Measurements from ENCODE around the gene CD200R1.

CD200R1 gene

DNA sequence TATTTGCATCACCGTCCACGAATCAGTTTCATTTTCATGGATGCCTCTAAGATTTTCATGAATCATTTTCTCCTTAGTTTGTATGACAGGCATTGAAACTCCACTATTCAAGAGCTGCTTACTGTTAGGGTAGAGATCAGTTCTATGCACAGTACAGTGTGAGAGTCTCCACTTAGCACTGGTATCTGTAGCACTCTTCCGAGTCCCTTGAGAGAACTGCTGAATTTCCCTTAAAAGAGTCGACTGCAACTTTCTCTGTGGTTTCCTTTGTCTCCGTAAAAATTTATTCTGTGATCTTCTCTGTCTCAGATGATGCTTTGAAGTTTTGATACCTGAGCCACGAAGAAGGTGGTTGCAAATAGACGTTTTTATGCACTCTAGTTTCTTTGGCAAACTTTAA is 30.7 kb upstream of the CD200R1 start:
- H3K9me3 ChIP-seq (ENCODE audit: control insufficient read depth, insufficient read depth, low read depth, low read length), result no peaks in the 10 kb centered on the region
- H3K4me1 ChIP-seq (ENCODE audit: control insufficient read depth, insufficient read depth, low read length), result no peaks in the 10 kb centered on the region
- ChIA-PET CTCF (no interaction called here), POLR2A (no interaction called here)
- TF ChIP-seq GLI2 (tag by site-specific recombination; IDR thresholded peaks at IDR 0.05; ENCODE audit: borderline replicate concordance, low read depth) (no peak), PRDM1 (tag by site-specific recombination; IDR thresholded peaks at IDR 0.05) (0 out of 2 replicates have a peak, but pooled peaks have one; percentile 18)
- no peak overlapping the region for H3K27ac ChIP-seq (ENCODE audit: extremely low read depth, low read depth, low read length)
- H3K4me3 ChIP-seq (ENCODE audit: low read depth, low read length), result no peak overlapping the region
- H3K36me3 ChIP-seq (ENCODE audit: control insufficient read depth in 2 of 2, insufficient read depth in 1 of 2, low read length in 2 of 2), result peaks cover 2 to 98% of the 10 kb centered on the region in 2 experiments

DNA sequence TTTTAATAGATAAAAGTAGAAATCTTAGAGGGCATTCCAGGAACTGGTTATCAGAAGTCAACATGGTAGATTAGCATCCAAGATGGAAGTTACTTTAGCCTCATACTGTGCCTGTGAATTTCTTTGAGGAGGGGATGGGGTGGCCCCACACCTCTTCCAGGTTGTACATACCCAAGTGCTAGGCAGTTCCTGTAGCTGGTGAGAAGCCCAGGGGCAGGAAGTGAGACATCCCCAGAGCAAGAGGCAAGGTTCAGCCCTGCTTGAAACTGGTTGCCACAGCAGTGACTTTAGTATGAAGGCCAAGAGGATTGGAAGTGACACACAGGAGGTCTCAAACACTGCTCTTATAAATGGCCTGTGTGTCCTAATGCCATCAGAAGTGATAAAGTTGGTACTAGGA is 27.8 kb upstream of the CD200R1 start:
- Histone ChIP-seq H3K27ac (ENCODE audit: extremely low read depth, low read depth, low read length) (no peak overlapping the region), H3K9me3 (ENCODE audit: control insufficient read depth, insufficient read depth, low read depth, low read length) (no peaks in the 10 kb centered on the region), H3K36me3 (ENCODE audit: control insufficient read depth in 2 of 2, insufficient read depth in 1 of 2, low read length in 2 of 2) (peaks cover 8 to 93% of the 10 kb centered on the region in 2 experiments; a peak in 2 of 3 replicates), H3K4me1 (ENCODE audit: control insufficient read depth, insufficient read depth, low read length) (no peaks in the 10 kb centered on the region), H3K4me3 (ENCODE audit: low read depth, low read length) (no peak overlapping the region)
- ChIA-PET CTCF (interaction anchor here (1.6 kb wide), 1 partner anchor 420 kb away, joined by 4 read pairs; no protein-coding TSS in a partner anchor), POLR2A (no interaction called here)
- no peak for TF ChIP-seq IKZF3 (tag by site-specific recombination; IDR thresholded peaks at IDR 0.05)
- TF ChIP-seq ZNF514 (tag by site-specific recombination; IDR thresholded peaks at IDR 0.05), result no peak
- no peak for TF ChIP-seq ZNF777 (tag by site-specific recombination; IDR thresholded peaks at IDR 0.05; ENCODE audit: borderline replicate concordance)
- TF ChIP-seq, protein P1, sequence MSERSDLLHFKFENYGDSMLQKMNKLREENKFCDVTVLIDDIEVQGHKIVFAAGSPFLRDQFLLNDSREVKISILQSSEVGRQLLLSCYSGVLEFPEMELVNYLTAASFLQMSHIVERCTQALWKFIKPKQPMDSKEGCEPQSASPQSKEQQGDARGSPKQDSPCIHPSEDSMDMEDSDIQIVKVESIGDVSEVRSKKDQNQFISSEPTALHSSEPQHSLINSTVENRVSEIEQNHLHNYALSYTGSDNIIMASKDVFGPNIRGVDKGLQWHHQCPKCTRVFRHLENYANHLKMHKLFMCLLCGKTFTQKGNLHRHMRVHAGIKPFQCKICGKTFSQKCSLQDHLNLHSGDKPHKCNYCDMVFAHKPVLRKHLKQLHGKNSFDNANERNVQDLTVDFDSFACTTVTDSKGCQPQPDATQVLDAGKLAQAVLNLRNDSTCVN (tag by site-specific recombination; optimal IDR thresholded peaks at IDR 0.05), result no peak
- TF ChIP-seq ZNF37A (tag by site-specific recombination; IDR thresholded peaks at IDR 0.05), result no peak
- no peak for TF ChIP-seq GLI2 (tag by site-specific recombination; IDR thresholded peaks at IDR 0.05; ENCODE audit: borderline replicate concordance, low read depth)

DNA sequence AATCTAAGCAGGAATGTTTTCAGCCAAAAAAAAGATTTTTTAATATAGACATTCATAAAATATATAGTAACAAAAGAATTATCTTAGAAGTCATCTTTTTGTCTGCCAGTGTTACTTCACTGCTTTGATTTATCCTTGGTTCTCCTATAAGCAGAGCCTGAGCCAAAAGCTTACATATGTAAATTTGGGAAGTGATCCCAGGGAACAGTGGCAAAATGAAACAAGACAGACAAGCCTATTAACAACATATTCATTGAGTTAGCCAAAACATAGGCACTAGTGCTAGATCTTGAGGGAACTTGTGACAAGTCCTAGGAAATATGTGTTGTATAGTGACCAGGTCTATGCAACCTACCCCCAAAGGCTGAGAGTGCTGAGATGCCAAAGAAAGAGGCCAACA is 27.1 kb upstream of the CD200R1 start:
- Histone ChIP-seq H3K9me3 (ENCODE audit: control insufficient read depth, insufficient read depth, low read depth, low read length) (no peaks in the 10 kb centered on the region), H3K36me3 (ENCODE audit: control insufficient read depth in 2 of 2, insufficient read depth in 1 of 2, low read length in 2 of 2) (peaks cover 8 to 87% of the 10 kb centered on the region in 2 experiments; a peak in 2 of 3 replicates), H3K4me1 (ENCODE audit: control insufficient read depth, insufficient read depth, low read length) (no peaks in the 10 kb centered on the region), H3K27ac (ENCODE audit: extremely low read depth, low read depth, low read length) (no peak overlapping the region), H3K4me3 (ENCODE audit: low read depth, low read length) (no peak overlapping the region)
- ChIA-PET POLR2A (interaction anchor here (0.6 kb wide), 1 partner anchor 11 kb away, joined by 3 read pairs; the partner anchor contains the start of gene GTPBP8), CTCF (interaction anchor here (1.0 kb wide), 1 partner anchor 11 kb away, joined by 3 read pairs; no protein-coding TSS in a partner anchor)
- TF ChIP-seq ZNF621 (tag by site-specific recombination; IDR thresholded peaks at IDR 0.05) (no peak), ZBTB7A (tag by site-specific recombination; IDR thresholded peaks at IDR 0.05; ENCODE audit: low read depth) (no peak), ZNF324 (tag by site-specific recombination; IDR thresholded peaks at IDR 0.05) (no peak), ZNF132 (tag by site-specific recombination; IDR thresholded peaks at IDR 0.05; ENCODE audit: borderline replicate concordance) (no peak), ZNF747 (tag by site-specific recombination; IDR thresholded peaks at IDR 0.05) (no peak), REPIN1 (tag by site-specific recombination; IDR thresholded peaks at IDR 0.05; ENCODE audit: low read depth) (no peak), ZNF560 (tag by site-specific recombination; IDR thresholded peaks at IDR 0.05; ENCODE audit: borderline replicate concordance) (no peak), ZNF544 (tag by site-specific recombination; IDR thresholded peaks at IDR 0.05) (no peak), ZFHX2 (tag by site-specific recombination; conservative IDR thresholded peaks at IDR 0.05) (no peak)
- TF ChIP-seq, protein P2, sequence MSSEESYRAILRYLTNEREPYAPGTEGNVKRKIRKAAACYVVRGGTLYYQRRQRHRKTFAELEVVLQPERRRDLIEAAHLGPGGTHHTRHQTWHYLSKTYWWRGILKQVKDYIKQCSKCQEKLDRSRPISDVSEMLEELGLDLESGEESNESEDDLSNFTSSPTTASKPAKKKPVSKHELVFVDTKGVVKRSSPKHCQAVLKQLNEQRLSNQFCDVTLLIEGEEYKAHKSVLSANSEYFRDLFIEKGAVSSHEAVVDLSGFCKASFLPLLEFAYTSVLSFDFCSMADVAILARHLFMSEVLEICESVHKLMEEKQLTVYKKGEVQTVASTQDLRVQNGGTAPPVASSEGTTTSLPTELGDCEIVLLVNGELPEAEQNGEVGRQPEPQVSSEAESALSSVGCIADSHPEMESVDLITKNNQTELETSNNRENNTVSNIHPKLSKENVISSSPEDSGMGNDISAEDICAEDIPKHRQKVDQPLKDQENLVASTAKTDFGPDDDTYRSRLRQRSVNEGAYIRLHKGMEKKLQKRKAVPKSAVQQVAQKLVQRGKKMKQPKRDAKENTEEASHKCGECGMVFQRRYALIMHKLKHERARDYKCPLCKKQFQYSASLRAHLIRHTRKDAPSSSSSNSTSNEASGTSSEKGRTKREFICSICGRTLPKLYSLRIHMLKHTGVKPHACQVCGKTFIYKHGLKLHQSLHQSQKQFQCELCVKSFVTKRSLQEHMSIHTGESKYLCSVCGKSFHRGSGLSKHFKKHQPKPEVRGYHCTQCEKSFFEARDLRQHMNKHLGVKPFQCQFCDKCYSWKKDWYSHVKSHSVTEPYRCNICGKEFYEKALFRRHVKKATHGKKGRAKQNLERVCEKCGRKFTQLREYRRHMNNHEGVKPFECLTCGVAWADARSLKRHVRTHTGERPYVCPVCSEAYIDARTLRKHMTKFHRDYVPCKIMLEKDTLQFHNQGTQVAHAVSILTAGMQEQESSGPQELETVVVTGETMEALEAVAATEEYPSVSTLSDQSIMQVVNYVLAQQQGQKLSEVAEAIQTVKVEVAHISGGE (tag by site-specific recombination; conservative IDR thresholded peaks at IDR 0.05; ENCODE audit: low read depth), result no peak
- TF ChIP-seq, protein P3, sequence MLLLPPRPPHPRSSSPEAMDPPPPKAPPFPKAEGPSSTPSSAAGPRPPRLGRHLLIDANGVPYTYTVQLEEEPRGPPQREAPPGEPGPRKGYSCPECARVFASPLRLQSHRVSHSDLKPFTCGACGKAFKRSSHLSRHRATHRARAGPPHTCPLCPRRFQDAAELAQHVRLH (tag by site-specific recombination; IDR thresholded peaks at IDR 0.05), result no peak
- TF ChIP-seq, protein P4, sequence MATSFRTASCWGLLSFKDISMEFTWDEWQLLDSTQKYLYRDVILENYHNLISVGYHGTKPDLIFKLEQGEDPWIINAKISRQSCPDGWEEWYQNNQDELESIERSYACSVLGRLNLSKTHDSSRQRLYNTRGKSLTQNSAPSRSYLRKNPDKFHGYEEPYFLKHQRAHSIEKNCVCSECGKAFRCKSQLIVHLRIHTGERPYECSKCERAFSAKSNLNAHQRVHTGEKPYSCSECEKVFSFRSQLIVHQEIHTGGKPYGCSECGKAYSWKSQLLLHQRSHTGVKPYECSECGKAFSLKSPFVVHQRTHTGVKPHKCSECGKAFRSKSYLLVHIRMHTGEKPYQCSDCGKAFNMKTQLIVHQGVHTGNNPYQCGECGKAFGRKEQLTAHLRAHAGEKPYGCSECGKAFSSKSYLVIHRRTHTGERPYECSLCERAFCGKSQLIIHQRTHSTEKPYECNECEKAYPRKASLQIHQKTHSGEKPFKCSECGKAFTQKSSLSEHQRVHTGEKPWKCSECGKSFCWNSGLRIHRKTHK (tag by site-specific recombination; IDR thresholded peaks at IDR 0.05), result no peak
- TF ChIP-seq, protein P5, sequence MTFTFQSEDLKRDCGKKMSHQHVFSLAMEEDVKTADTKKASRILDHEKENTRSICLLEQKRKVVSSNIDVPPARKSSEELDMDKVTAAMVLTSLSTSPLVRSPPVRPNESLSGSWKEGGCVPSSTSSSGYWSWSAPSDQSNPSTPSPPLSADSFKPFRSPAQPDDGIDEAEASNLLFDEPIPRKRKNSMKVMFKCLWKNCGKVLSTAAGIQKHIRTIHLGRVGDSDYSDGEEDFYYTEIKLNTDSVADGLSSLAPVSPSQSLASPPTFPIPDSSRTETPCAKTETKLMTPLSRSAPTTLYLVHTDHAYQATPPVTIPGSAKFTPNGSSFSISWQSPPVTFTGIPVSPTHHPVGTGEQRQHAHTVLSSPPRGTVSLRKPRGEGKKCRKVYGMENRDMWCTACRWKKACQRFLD (tag by site-specific recombination; IDR thresholded peaks at IDR 0.05), result no peak
- TF ChIP-seq, protein P6, sequence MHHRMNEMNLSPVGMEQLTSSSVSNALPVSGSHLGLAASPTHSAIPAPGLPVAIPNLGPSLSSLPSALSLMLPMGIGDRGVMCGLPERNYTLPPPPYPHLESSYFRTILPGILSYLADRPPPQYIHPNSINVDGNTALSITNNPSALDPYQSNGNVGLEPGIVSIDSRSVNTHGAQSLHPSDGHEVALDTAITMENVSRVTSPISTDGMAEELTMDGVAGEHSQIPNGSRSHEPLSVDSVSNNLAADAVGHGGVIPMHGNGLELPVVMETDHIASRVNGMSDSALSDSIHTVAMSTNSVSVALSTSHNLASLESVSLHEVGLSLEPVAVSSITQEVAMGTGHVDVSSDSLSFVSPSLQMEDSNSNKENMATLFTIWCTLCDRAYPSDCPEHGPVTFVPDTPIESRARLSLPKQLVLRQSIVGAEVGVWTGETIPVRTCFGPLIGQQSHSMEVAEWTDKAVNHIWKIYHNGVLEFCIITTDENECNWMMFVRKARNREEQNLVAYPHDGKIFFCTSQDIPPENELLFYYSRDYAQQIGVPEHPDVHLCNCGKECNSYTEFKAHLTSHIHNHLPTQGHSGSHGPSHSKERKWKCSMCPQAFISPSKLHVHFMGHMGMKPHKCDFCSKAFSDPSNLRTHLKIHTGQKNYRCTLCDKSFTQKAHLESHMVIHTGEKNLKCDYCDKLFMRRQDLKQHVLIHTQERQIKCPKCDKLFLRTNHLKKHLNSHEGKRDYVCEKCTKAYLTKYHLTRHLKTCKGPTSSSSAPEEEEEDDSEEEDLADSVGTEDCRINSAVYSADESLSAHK (tag by site-specific recombination; IDR thresholded peaks at IDR 0.05), result no peak
